NCI-H446 treated with DMSO at 0.1 percent for 48 hours (cell line): ENCODE data around the gene SAA4.
"Not testable (repeated sequence)": the region's sequence is repeated elsewhere in the genome, so short reads cannot be mapped to it uniquely, and the experiment has no call there.

Source experiments
- DNase-seq: peaks from one replicate; lab custom pipeline; 2025; lab: John Stamatoyannopoulos, UW

Gene SAA4

GRCh38 chr11:18236664-18237356 lies at the start of gene SAA4:
Gene SAA4, minus strand, starts transcription at chr11:18236802. Its CDS starts 876 bp downstream, at chr11:18235926.
- no peak for DNase-seq

GRCh38 chr11:18285841-18286240 lies 49.2 kb upstream of the SAA4 start:
- DNase-seq: no peak

- no peak for DNase-seq
Observed at GRCh38 chr11:18282626-18283025, 46.0 kb upstream of the SAA4 start.

- DNase-seq: no peak
Observed at GRCh38 chr11:18280438-18281045, 43.9 kb upstream of the SAA4 start.

GRCh38 chr11:18277565-18278271 lies 41.1 kb upstream of the SAA4 start:
- no peak for DNase-seq

GRCh38 chr11:18271206-18271605 lies 34.6 kb upstream of the SAA4 start:
- DNase-seq: no peak

GRCh38 chr11:18270102-18270501 lies 33.5 kb upstream of the SAA4 start:
- DNase-seq: no peak

- not testable (repeated sequence) for DNase-seq
Observed at GRCh38 chr11:18269252-18269651, 32.6 kb upstream of the SAA4 start.

GRCh38 chr11:18267335-18268133 lies 30.9 kb upstream of the SAA4 start:
- DNase-seq: not testable (repeated sequence)

GRCh38 chr11:18265949-18266348 lies 29.3 kb upstream of the SAA4 start, which contains the start of gene SAA1:
Gene SAA1, plus strand, starts transcription at chr11:18266264. Its CDS starts 624 bp downstream, at chr11:18266888.
- no peak for DNase-seq

- no peak for DNase-seq
Observed at GRCh38 chr11:18264677-18265555, 28.3 kb upstream of the SAA4 start.

GRCh38 chr11:18264035-18264434 lies 27.4 kb upstream of the SAA4 start:
- DNase-seq: no peak

GRCh38 chr11:18262681-18263350 lies 26.2 kb upstream of the SAA4 start:
- DNase-seq: not testable (repeated sequence)

GRCh38 chr11:18261721-18262120 lies 25.1 kb upstream of the SAA4 start:
- DNase-seq: no peak

- no peak for DNase-seq
Observed at GRCh38 chr11:18259259-18259658, 22.7 kb upstream of the SAA4 start.

GRCh38 chr11:18254781-18255361 lies 18.3 kb upstream of the SAA4 start:
- DNase-seq: no peak

- no peak for DNase-seq
Observed at GRCh38 chr11:18253778-18254338, 17.3 kb upstream of the SAA4 start.

GRCh38 chr11:18253233-18253632 lies 16.6 kb upstream of the SAA4 start:
- DNase-seq: no peak

GRCh38 chr11:18248561-18248960 lies 12.0 kb upstream of the SAA4 start, which contains the start of gene SAA2:
Gene SAA2, minus strand, starts transcription at chr11:18248668. Its CDS starts 657 bp downstream, at chr11:18248011.
- DNase-seq: no peak

- not testable (repeated sequence) for DNase-seq
Observed at GRCh38 chr11:18247191-18247581, 10.6 kb upstream of the SAA4 start.
